OCI-LY3 (cell line): Measurements from ENCODE around the gene RNFT2.

Experiments used
- H2AFZ ChIP-seq: fragments of 200-600, 300-600 bp; shearing (Covaris generic); 2 replicates; pipeline ENCODE4 v1.6.0; 2014; ENCODE audit warnings: antibody characterized with exemption, low read depth, low read length
- H3K27ac ChIP-seq: fragments of 200-600, 300-600 bp; sonication (generic); 2 replicates; pipeline ENCODE4 v1.5.1; 2014; ENCODE audit warnings: mild to moderate bottlenecking, low read length, moderate library complexity, mixed read lengths
- H3K27me3 ChIP-seq: fragments of 200-600, 300-600 bp; sonication (generic); 2 replicates; pipeline ENCODE4 v1.6.1; 2014; ENCODE audit warnings: low read depth, low read length, mixed read lengths
- H3K36me3 ChIP-seq: fragments of 200-600, 300-600 bp; sonication (generic); replicated peaks from 2 replicates; pipeline ENCODE3; 2014; ENCODE audit warnings: low read depth, low read length, mixed read lengths
- H3K4me1 ChIP-seq: fragments of 300-600, 200-600 bp; sonication (generic); 2 replicates; pipeline ENCODE4 v1.6.1; 2014; ENCODE audit warnings: low read length, mixed read lengths
- H3K4me2 ChIP-seq: fragments of 200-600, 300-600 bp; sonication (generic); 2 replicates; pipeline ENCODE4 v1.6.1; 2014; ENCODE audit warnings: low read length, mixed read lengths
- H3K4me3 ChIP-seq: fragments of 300-600, 200-600 bp; sonication (generic); 2 replicates; pipeline ENCODE4 v1.5.1; 2014; ENCODE audit warnings: antibody characterized with exemption, mild to moderate bottlenecking, low read length, moderate library complexity
- H3K79me2 ChIP-seq: fragments of 300-600, 200-600 bp; shearing (Covaris generic); 2 replicates; pipeline ENCODE4 v1.6.1; 2014; ENCODE audit warnings: mild to moderate bottlenecking, low read length, mixed read lengths
- H3K9ac ChIP-seq: fragments of 300-600, 200-600 bp; shearing (Covaris generic); 2 replicates; pipeline ENCODE4 v1.6.0; 2014; ENCODE audit warnings: mild to moderate bottlenecking, low read length, moderate library complexity
- H3K9me3 ChIP-seq: fragments of 200-600, 300-600 bp; shearing (Covaris generic); 2 replicates; pipeline ENCODE4 v1.6.1; 2014; ENCODE audit warnings: low read length, mixed read lengths; ENCODE audit not compliant: insufficient read depth
- H4K20me1 ChIP-seq: fragments of 200-600, 300-600 bp; sonication (generic); 2 replicates; pipeline ENCODE4 v1.6.1; 2016; ENCODE audit warnings: low read length, mixed read lengths; ENCODE audit not compliant: insufficient read depth
- EZH2phosphoT487 ChIP-seq: fragments of 200-600 bp; shearing (Covaris generic); IDR thresholded peaks from 2 replicates; pipeline ENCODE4 v1.6.1; 2018; ENCODE audit warnings: antibody characterized with exemption, mixed run types, low read depth
- TF ChIP-seq, protein P1 (sequence below): fragments of 200-600, 300-600 bp; sonication (generic); IDR thresholded peaks from 2 replicates; pipeline ENCODE4 v1.5.1; 2014; ENCODE audit warnings: antibody characterized with exemption, low read length, low read depth

The RNFT2 gene

DNA sequence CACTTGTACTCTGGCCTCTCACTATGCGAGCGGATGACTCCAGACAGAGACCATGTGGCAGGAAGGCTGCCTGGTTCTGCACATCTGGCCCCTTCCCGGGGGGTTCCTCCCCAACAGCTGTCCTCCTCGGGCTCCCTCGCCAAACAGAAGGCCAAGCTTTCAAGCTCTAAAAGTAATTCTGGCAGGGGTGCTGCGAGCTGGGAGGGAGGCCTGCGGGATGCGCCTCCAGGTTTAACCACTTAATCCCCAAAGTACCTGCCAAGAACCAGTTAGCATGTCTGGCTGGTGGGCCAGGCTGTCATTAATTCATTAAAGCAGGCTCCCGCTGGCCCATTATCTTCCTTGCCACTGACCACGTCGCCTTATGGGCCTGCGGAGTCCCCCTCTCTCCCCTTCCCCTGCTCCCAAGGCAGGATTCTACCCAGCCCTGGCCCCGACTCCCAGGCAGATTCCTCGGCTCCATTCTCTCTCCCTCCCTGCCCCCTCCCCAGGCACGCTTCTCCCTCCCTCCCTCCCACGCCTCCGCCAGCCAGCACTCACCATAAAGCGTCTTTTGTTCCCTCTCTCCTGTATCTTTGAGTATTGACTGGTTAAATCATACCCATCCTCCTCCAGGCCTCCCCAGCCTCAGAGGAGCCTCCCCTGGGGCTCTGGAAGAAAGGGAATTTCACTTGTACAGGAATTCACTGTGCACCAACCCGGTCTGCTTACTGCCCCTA is 138.2 kb downstream of the RNFT2 start:
- H3K27me3 ChIP-seq: peaks cover 29% of the 10 kb centered on the region; the same call in 1 of the 2 replicates
- no peak overlapping the region for H3K4me3 ChIP-seq
- H2AFZ ChIP-seq: no peak overlapping the region
- no peaks in the 10 kb centered on the region for H3K9me3 ChIP-seq
- H3K4me1 ChIP-seq: no peaks in the 10 kb centered on the region
- H4K20me1 ChIP-seq: no peaks in the 10 kb centered on the region
- no peak for TF ChIP-seq EZH2phosphoT487
- TF ChIP-seq, protein P1, sequence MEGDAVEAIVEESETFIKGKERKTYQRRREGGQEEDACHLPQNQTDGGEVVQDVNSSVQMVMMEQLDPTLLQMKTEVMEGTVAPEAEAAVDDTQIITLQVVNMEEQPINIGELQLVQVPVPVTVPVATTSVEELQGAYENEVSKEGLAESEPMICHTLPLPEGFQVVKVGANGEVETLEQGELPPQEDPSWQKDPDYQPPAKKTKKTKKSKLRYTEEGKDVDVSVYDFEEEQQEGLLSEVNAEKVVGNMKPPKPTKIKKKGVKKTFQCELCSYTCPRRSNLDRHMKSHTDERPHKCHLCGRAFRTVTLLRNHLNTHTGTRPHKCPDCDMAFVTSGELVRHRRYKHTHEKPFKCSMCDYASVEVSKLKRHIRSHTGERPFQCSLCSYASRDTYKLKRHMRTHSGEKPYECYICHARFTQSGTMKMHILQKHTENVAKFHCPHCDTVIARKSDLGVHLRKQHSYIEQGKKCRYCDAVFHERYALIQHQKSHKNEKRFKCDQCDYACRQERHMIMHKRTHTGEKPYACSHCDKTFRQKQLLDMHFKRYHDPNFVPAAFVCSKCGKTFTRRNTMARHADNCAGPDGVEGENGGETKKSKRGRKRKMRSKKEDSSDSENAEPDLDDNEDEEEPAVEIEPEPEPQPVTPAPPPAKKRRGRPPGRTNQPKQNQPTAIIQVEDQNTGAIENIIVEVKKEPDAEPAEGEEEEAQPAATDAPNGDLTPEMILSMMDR: no peak
- H3K4me2 ChIP-seq: no peak overlapping the region
- no peak overlapping the region for H3K9ac ChIP-seq
- H3K27ac ChIP-seq: no peak overlapping the region
- H3K79me2 ChIP-seq: no peaks in the 10 kb centered on the region
- no peaks in the 10 kb centered on the region for H3K36me3 ChIP-seq

DNA sequence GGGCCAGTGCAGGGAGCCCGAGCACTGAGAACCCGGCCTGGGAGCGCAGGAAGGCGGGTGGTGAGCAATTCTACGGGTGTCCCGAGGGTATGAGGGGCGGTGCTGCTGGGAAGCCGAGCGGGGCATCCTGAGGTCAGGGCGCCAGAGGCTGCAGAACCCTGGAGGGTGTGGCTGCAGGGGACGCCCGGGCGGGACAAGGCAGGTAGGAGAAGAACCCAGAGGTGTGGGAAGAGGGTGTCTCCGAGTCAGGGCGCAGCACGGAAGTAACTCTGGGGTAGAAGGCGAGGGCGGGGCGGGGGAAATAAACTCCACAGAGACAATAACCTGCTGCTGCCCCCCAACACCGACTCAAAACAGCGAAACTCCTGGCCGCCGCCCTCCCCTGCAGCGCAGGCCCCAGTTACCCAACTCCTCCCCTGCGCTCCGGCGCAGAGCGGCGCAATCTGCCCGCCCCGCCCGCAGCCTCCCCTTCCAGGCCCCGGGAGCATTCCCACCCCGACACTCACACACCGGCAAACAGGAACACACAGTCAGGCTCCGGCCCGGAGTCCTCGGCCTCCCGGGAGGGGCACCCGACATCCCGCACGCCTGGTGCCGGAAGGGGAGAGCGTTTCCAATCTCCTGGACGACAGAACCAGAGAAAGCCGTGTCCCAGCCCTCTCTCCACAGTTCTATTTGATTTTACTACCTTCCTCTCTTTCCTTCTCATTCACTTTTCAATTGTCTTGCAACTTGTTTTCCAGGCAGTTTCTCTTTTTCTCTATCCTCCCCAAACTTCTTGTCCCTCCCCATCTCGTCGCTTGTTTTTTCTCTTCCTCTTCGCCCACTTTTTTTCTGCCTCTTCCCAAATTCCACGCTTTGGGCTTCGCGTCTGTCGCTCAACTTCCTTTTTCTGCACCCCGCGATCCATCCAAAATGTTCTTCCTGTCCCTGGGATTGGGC is 140.7 kb downstream of the RNFT2 start:
- H3K79me2 ChIP-seq: no peaks in the 10 kb centered on the region
- no peak overlapping the region for H2AFZ ChIP-seq
- no peak overlapping the region for H3K9ac ChIP-seq
- H3K9me3 ChIP-seq: no peaks in the 10 kb centered on the region
- H3K4me2 ChIP-seq: no peak overlapping the region
- H3K27ac ChIP-seq: no peak overlapping the region
- H3K27me3 ChIP-seq: peaks cover 29% of the 10 kb centered on the region
- no peaks in the 10 kb centered on the region for H4K20me1 ChIP-seq
- TF ChIP-seq EZH2phosphoT487: no peak
- TF ChIP-seq, protein P1: no peak
- H3K4me3 ChIP-seq: no peak overlapping the region
- H3K36me3 ChIP-seq: no peaks in the 10 kb centered on the region
- no peaks in the 10 kb centered on the region for H3K4me1 ChIP-seq

DNA sequence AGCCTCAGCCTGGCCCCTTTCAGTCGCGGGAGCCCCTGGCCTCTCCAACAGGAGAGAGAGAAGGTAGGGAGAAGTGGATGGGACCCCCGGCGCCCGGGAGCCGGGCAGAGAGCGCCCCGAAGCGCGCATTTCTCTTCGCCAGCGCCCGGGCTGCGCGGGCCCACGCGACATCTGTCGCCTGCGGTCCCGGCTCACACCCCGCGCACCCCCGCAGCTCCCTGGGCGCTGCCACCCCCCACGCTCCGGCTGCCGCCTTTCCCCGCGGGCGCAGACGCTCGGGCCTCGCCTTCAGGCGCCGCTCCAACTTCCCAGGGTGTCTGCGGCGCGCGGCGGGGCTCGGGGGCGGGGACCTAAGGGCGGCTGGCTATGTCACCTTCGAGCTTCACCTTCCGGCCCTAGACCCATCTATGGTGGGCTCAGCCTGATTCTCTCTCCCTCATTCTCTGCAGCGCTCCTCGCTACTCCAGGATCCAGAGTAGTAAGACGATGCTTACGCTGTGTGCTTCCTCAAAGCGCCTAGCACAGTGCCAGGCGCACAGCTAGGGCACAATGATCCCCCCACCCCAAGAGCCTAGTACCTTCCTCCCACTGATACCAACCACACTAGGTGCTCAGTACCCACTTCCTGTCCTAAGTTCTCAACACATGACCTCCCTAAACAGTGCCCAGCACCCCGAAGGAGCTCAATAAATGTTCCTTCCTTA is 141.5 kb downstream of the RNFT2 start:
- Histone ChIP-seq H3K4me1 (no peaks in the 10 kb centered on the region), H2AFZ (no peak overlapping the region), H3K27me3 (peaks cover 21% of the 10 kb centered on the region), H3K9me3 (no peaks in the 10 kb centered on the region), H3K27ac (no peak overlapping the region), H3K9ac (no peak overlapping the region), H3K36me3 (no peaks in the 10 kb centered on the region), H3K4me2 (no peak overlapping the region), H4K20me1 (no peaks in the 10 kb centered on the region), H3K79me2 (no peaks in the 10 kb centered on the region), H3K4me3 (no peak overlapping the region)
- TF ChIP-seq, protein P1: no peak
- TF ChIP-seq EZH2phosphoT487: no peak
